ENCODE results near the gene TSPO2.

Gene TSPO2

GRCh38 chr6:40997234-40997957 lies 44.9 kb upstream of the TSPO2 start:
- Histone ChIP-seq H3K79me2 (ENCODE audit: control insufficient read depth, low read length) (no peaks in the 10 kb centered on the region), H3K9me3 (ENCODE audit: control insufficient read depth, insufficient read depth, low read length) (no peaks in the 10 kb centered on the region), H3K4me3 (ENCODE audit: low read length) (no peak overlapping the region), H3K27ac (ENCODE audit: low read depth, low read length) (no peak overlapping the region), H3K4me2 (ENCODE audit: low read length) (no peak overlapping the region), H3K9me2 (replicated peaks; ENCODE audit: control insufficient read depth, low read length) (no peaks in the 10 kb centered on the region), H4K20me1 (ENCODE audit: control insufficient read depth, insufficient read depth, low read depth, low read length) (no peaks in the 10 kb centered on the region), H3K36me3 (ENCODE audit: control insufficient read depth, low read length) (no peaks in the 10 kb centered on the region), H3K27me3 (ENCODE audit: control insufficient read depth, low read length) (no peaks in the 10 kb centered on the region; the same call in 1 of the 2 replicates), H3K4me1 (ENCODE audit: control insufficient read depth, low read length) (no peaks in the 10 kb centered on the region), H3F3A (ENCODE audit: control insufficient read depth, insufficient read depth) (no peaks in the 10 kb centered on the region)
- TF ChIP-seq EZH2phosphoT487 (IDR thresholded peaks at IDR 0.05; ENCODE audit: borderline replicate concordance, low read length) (no peak), CTCF (IDR thresholded peaks at IDR 0.05; ENCODE audit: low read depth, low read length, poor library complexity, severe bottlenecking) (no peak)

- Histone ChIP-seq H3K4me2 (ENCODE audit: low read length) (no peak overlapping the region), H3K36me3 (ENCODE audit: control insufficient read depth, low read length) (no peaks in the 10 kb centered on the region), H4K20me1 (ENCODE audit: control insufficient read depth, insufficient read depth, low read depth, low read length) (no peaks in the 10 kb centered on the region), H3K9me2 (replicated peaks; ENCODE audit: control insufficient read depth, low read length) (no peaks in the 10 kb centered on the region), H3K27me3 (ENCODE audit: control insufficient read depth, low read length) (peaks cover 7% of the 10 kb centered on the region; the same call in 1 of the 2 replicates), H3K79me2 (ENCODE audit: control insufficient read depth, low read length) (no peaks in the 10 kb centered on the region), H3K4me3 (ENCODE audit: low read length) (no peak overlapping the region), H3K9me3 (ENCODE audit: control insufficient read depth, insufficient read depth, low read length) (no peaks in the 10 kb centered on the region), H3K4me1 (ENCODE audit: control insufficient read depth, low read length) (no peaks in the 10 kb centered on the region), H3F3A (ENCODE audit: control insufficient read depth, insufficient read depth) (no peaks in the 10 kb centered on the region), H3K27ac (ENCODE audit: low read depth, low read length) (no peak overlapping the region)
- no peak for TF ChIP-seq CTCF (IDR thresholded peaks at IDR 0.05; ENCODE audit: low read depth, low read length, poor library complexity, severe bottlenecking)
- no peak for TF ChIP-seq EZH2phosphoT487 (IDR thresholded peaks at IDR 0.05; ENCODE audit: borderline replicate concordance, low read length)
These were observed 43.6 kb upstream of the TSPO2 start for GRCh38 chr6:40998661-40999060.

- TF ChIP-seq CTCF (IDR thresholded peaks at IDR 0.05; ENCODE audit: low read depth, low read length, poor library complexity, severe bottlenecking) (peak; percentile 44), EZH2phosphoT487 (IDR thresholded peaks at IDR 0.05; ENCODE audit: borderline replicate concordance, low read length) (no peak)
- Histone ChIP-seq H3K36me3 (ENCODE audit: control insufficient read depth, low read length) (no peaks in the 10 kb centered on the region), H3K9me2 (replicated peaks; ENCODE audit: control insufficient read depth, low read length) (no peaks in the 10 kb centered on the region), H3K4me3 (ENCODE audit: low read length) (no peak overlapping the region), H4K20me1 (ENCODE audit: control insufficient read depth, insufficient read depth, low read depth, low read length) (no peaks in the 10 kb centered on the region), H3K9me3 (ENCODE audit: control insufficient read depth, insufficient read depth, low read length) (no peaks in the 10 kb centered on the region), H3K27me3 (ENCODE audit: control insufficient read depth, low read length) (peaks cover 9% of the 10 kb centered on the region; the same call in 1 of the 2 replicates), H3K27ac (ENCODE audit: low read depth, low read length) (no peak overlapping the region), H3K4me1 (ENCODE audit: control insufficient read depth, low read length) (no peaks in the 10 kb centered on the region), H3K79me2 (ENCODE audit: control insufficient read depth, low read length) (no peaks in the 10 kb centered on the region), H3F3A (ENCODE audit: control insufficient read depth, insufficient read depth) (no peaks in the 10 kb centered on the region), H3K4me2 (ENCODE audit: low read length) (no peak overlapping the region)
These were observed 42.7 kb upstream of the TSPO2 start for GRCh38 chr6:40999569-40999968.

All from DOHH2 (cell line).